HUDEP-2 (cell line): ENCODE data around the gene CCNH.

Source experiments
- DNase-seq, 76 experiments: peaks; one replicate each; lab custom pipeline; 2025; ENCODE audit not compliant: unreplicated experiment in 76 of 76; lab: John Stamatoyannopoulos, UW

CCNH gene

DNA sequence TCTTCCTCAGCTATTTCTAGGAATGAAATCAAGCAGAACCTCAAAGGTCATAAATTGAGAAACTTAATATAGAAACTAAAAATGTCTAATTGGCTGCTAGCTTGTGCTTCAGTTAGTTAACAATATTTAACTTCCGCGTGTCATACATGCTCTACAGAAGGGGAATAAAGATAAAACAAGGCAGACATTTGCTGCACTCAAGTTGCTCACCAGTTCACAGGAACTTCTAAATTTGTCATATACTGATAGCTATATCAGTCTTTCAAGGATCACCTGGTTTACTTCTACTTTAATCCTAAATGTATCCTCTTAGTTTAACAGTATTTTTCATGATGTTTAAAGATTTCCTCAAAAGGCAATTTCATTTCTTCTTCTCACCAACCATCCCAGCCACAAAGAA, 8.4 kb downstream of the CCNH start:
- no peak for DNase-seq

DNA sequence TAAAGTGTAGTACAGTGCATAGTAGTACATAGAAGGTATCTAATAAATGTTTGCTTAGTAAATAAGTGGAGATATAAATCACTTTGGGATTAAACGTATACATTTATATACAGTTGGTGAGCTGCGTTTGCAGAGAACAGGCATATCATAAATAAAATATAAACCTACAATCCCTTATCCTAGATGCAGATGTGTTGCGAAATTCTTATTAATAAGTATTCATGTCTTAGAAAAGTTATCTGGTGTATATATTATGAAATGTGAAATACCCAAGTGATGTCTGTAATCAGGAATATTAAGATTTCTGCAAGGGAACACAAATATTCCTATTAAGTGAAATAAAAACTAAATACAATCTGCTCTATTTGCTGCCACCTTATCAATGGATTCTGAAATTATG, 8.8 kb downstream of the CCNH start:
- DNase-seq = no peak

GRCh38 chr5:87403409-87403808, 9.3 kb downstream of the CCNH start:
- no peak for DNase-seq

- no peak for DNase-seq
Measured at GRCh38 chr5:87401626-87402025, 11.1 kb downstream of the CCNH start.

DNA sequence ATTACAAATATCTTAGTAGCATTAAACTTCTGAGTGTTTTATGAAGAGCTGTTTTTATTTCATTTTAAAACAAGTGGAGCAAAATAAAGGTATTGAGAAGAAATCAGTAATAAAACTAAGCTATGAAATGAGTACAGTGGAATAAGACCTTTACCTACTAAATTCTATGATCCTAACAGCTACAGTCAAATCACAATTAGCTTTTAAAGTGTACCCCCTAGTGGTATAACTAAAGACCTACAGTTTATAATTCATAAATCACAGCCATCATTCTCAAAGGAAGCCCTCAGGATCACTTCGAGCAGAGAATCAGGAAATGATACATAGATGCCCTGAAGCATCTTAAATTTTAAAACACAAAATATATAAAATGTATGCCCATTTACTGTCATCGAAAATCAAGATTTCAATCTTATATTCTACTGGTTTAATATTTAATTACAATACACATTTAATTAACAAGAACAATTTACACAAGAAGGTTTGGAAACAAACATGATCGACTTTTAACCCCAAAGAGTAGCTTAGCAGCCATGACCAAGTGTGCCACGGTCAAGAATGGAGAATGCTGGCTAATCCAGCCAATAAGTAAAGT, 12.3 kb downstream of the CCNH start:
- peak in 8 of 76 experiments; percentile 2 to 24 (median 4) for DNase-seq

GRCh38 chr5:87399720-87400119, 13.0 kb downstream of the CCNH start:
- no peak for DNase-seq

DNA sequence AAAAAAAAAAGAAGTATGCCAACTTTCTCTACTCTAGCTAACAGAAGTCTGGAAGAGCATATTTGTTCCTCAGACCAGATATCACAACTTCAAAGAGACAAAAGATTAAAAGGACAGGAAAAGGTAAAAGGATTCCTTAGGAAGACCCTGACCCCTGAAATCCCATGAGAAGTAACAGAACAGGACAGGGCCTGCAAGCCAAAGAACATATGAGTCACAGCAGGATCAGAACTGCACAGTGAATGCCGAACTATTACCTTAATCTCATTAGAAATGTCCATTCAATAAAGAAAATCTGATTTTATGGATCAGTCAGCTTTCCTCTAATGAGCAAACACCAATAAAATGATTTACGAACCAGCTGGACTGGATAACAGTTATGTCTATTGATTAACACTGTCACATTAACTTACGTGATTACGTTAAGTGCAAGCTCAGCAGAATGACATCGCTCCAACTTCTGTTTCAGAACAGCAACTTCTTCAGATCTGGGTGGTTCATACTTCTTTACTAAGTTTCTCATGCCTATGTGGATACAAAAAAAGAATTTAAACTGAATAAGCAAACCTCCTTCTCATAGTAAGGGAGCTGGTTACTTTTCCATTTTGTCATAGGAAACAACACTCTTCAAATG, 13.6 kb downstream of the CCNH start:
- DNase-seq = no peak

DNA sequence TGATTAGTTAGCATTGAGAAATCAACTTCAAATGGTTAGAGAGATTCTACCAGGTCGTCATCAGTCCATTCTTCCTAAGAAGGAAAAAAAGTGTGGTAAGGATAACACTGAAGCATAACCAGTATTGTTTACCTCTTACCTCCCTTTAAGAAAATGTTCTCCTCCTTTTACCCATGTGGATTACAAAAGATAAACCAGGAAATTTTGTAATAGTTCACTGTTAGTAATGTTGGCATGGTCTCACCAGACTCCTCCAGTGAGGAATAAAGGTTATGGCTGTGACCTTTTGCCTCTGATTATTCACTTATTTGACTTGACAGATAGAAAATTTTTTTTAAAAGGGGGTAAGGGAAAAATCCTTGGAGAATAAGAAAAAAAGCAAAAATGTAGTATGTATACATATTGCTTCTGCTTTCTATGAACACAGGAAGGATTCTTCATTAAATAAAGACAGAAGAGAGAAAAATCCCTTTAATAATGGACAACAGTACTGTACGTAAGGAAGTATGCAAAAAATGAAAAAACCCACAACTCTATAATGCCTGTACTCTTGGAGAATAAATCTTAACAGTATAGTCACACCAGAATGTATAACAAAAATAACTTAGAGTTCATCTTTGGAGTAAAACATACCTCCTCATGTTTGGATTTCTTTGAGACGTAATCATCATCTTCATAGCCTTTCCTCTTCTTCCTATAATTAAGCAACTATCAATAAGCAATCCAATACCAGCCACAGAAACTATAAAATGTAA, 18.1 kb downstream of the CCNH start:
- no peak for DNase-seq

DNA sequence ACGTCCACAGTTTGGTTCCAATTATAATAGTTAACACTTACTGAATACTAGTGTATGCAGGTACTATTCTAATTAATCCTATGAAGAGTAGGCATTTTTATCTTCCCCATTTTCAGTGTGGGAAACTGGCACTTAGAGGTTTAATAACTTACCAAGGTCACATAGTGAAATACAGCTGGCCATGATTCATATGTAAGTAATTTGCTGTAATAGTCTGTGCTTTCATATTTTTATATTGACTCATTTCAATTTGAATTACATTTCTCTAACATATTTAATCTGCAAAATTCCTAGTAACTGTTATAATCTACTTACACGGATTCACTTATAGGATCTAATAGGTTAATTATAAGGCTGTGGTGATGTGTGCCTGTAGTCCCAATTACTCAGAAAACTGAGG, 19.4 kb downstream of the CCNH start:
- DNase-seq = no peak

DNA sequence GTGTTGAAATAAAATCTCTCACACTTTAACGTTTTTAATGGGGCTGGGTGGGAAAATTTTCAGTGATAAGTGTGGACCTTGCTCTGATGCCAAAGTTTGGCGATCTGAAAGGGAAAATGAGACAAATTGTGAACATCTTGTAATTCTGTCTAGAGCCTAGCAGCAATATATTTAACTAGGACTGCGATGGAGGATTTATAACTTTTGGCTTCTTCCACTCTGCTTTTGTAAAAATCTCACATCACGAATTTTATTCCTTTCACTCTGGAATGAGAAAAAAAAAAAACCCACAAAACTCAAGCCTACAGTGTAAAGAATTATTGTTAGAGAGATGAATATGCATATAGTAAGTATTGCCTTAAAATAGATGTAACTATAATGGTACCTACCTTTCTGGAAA, 19.9 kb downstream of the CCNH start:
- DNase-seq = no peak

GRCh38 chr5:87392170-87392569, 20.6 kb downstream of the CCNH start:
- DNase-seq = no peak

DNA sequence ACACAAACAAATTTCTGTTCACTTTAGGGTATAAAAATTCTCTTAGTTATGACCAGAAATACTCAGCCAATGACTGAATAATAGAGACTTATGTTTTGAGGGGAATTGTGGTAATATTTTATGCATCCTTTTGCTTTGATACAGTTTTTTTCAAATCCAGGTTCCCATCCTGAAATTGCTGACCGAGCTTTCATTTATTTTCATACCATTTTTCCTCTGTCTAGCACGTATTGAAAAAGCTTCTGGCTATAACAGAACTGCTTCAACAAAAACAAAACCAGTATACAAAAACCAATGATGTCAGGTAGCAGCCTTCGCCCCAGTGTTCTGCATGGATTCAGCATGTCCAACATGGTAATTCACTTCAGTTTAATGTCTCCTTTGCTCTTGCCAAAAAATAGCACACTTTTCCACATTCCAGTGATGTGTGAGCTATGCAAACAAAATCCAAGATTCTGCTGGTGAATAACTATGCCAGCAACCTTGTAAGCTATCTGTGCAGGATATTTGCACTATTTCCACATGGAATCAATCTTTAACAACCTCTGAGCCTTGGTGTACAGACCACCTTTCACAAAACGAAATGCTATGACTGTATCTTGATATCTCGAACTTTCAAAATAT, 22.0 kb downstream of the CCNH start:
- no peak for DNase-seq

GRCh38 chr5:87390075-87390474, 22.7 kb downstream of the CCNH start:
- DNase-seq = no peak

- no peak for DNase-seq
Measured at GRCh38 chr5:87389296-87390034, 23.3 kb downstream of the CCNH start.

DNA sequence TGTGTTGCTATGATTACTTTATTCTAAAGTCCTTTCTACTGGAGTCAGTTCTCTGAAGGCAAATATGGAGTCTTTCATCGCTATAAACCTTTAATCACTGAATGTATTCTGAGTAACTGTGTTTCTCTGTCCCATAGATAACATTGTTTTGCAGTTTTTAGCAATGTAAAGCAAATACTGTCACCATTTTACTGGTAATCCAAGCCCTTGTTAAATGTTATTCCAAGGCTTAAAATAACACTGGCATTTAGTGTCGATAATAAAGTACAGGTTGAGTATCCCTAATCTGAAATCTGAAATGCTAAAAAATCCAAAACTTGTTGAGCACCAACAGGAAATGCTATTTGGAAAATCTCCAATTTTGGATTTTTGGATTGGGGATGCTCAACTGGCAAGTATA, 24.6 kb downstream of the CCNH start:
- no peak for DNase-seq

- DNase-seq = no peak
Measured at GRCh38 chr5:87385802-87386201, 26.9 kb downstream of the CCNH start.

GRCh38 chr5:87383216-87383615, 29.5 kb downstream of the CCNH start:
- no peak for DNase-seq

DNA sequence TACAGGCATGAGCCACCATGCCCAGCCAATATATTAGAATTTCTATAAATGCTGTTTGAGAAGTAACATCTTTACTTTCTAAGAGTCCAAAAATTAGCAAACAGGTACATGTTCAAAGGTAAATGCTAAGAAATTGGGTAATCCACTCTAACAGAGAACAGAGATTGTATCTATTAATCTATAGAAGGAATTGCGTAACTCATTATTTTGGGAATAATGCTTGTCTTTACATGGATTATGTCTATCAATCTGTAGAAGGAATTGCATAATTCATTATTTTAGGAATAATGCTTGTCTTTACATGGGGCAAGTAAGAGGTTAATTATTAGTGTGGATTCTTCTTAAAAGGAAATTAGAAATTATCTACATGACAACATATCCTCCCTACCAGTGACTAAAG, 30.5 kb downstream of the CCNH start:
- no peak for DNase-seq

- DNase-seq = no peak
Measured at GRCh38 chr5:87372705-87373104, 40.0 kb downstream of the CCNH start.

DNA sequence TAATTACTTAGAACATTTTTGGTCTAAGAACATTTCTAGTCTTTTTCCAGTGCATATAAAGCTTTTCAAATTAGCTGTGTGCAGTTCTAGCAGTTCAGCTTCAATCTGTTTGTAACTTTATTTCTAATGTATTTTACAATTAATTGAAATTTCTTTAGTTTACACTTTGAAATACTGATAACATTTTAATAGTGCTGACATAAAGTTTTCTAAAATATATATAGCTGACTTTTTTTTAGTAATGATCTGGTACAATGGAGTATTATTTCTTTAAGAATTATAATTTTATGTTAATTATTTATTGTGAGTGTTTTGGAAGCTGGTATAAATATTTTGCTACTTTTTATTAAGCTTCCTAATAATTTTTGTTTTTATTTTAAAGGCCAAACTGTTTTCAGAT, 43.3 kb downstream of the CCNH start:
- no peak for DNase-seq

GRCh38 chr5:87368601-87369000, 44.1 kb downstream of the CCNH start:
- no peak for DNase-seq
